Left lung (tissue), 10 donors: ENCODE data around the gene SAMM50. TPM values are rescaled to one million over a fixed set of nuclear protein-coding genes. Genes with fewer than 3 reads are reported as not detected.
A peak's percentile ranks its signal among the peaks of the same experiment; 100 is the strongest.

ENCODE experiments used
- ATAC-seq: fragments of 200-7000 bp; cut with Tn5 transposase; one replicate; pipeline ENCODE4 v1.9.1; 2020; ENCODE audit warnings: moderate library complexity
- DNase-seq, 4 donors: peaks; one replicate each; pipeline ENCODE4 v3.0.0-alpha.2; 2013 to 2020
- H3K27ac ChIP-seq, 2 donors: fragments of 200-600 bp; sonication (generic) in 1 of 2; one replicate each; pipeline versions ENCODE4 v1.5.0 to v1.8.0; 2020 to 2021
- H3K27me3 ChIP-seq, 2 donors: fragments of 200-600 bp; sonication (generic) in 1 of 2; one replicate each; pipeline versions ENCODE4 v1.5.0 to v1.8.0; 2020 to 2021
- H3K36me3 ChIP-seq, 2 donors: fragments of 200-600 bp; sonication (generic) in 1 of 2; one replicate each; pipeline versions ENCODE4 v1.5.0 to v1.8.0; 2020 to 2021
- H3K4me1 ChIP-seq, 2 donors: fragments of 200-600 bp; one replicate each; pipeline ENCODE4 v1.8.0; 2021
- H3K4me3 ChIP-seq, 2 donors: fragments of 200-600 bp; sonication (generic) in 1 of 2; one replicate each; pipeline versions ENCODE4 v1.5.0 to v1.8.0; 2020 to 2021; ENCODE audit warnings: mild to moderate bottlenecking in 1 of 2
- H3K9me3 ChIP-seq, 2 donors: fragments of 200-600 bp; sonication (generic) in 1 of 2; one replicate each; pipeline versions ENCODE4 v1.5.0 to v1.8.0; 2020 to 2021
- intact Hi-C, 2 donors: fragments of 100-400 bp; cut with DNase I; formaldehyde crosslinking; loops; one replicate each; pipeline versions ENCODE4 v1.11.2 to v1.14.2; 2022
- polyA plus RNA-seq, 6 donors: library from polyadenylated mRNA; unstranded; fragments of 120-200 nt; gene quantifications; one replicate each; pipeline ENCODE4 v1.2.1, GENCODE V29; 2013; ENCODE audit not compliant: insufficient read length in 6 of 6
- total RNA-seq, 2 donors: library from RNA; stranded (reverse); fragmentation: NEBNext Ultra II Directional; extraction: Animal tissue kit (Norgen Biotek cat#: 25700); gene quantifications; one replicate each; pipeline ENCODE4 v1.2.1, GENCODE V29; 2021
- TF ChIP-seq, protein P1 (sequence below), 2 donors: fragments of 200-600 bp; sonication (generic) in 1 of 2; IDR thresholded peaks; one replicate each; pipeline versions ENCODE4 v1.5.0 to v1.8.0; 2021; ENCODE audit warnings: antibody characterized with exemption in 2 of 2
- donor health status: DM: no; HTN: yes; CAD: no.
- donor health status: DM: no; HTN: no; CAD: no.

The SAMM50 gene
- total and polyA plus RNA-seq, 8 donors: 23.3 to 66.6 (median 62.3) TPM

DNA sequence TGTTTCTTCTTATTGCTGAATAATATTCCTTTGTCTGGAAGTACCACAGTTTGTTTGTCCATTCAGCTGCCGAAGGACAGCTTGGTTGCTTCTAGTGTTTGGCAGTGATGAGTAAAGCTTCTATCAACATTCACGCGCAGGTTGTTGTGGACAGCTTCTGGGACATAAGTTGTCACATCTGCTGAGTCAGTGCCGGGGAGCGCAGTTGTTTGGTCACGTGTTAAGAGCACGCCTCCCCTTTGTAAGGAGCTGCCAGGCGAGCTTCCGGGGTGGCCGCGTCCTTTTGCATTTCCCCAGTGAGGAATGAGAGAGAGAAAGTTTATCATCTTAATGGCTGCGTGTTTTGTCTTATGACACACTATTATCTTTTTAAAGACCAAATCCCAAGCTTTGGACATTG lies 30.3 kb downstream of the SAMM50 start:
- TF ChIP-seq, protein P1, sequence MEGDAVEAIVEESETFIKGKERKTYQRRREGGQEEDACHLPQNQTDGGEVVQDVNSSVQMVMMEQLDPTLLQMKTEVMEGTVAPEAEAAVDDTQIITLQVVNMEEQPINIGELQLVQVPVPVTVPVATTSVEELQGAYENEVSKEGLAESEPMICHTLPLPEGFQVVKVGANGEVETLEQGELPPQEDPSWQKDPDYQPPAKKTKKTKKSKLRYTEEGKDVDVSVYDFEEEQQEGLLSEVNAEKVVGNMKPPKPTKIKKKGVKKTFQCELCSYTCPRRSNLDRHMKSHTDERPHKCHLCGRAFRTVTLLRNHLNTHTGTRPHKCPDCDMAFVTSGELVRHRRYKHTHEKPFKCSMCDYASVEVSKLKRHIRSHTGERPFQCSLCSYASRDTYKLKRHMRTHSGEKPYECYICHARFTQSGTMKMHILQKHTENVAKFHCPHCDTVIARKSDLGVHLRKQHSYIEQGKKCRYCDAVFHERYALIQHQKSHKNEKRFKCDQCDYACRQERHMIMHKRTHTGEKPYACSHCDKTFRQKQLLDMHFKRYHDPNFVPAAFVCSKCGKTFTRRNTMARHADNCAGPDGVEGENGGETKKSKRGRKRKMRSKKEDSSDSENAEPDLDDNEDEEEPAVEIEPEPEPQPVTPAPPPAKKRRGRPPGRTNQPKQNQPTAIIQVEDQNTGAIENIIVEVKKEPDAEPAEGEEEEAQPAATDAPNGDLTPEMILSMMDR (IDR thresholded peaks at IDR 0.05): no peak
- DNase-seq (no peak), ATAC-seq (no peak)
- H3K9me3 ChIP-seq: no peaks in the 10 kb centered on the region
- no peak overlapping the region for H3K4me3 ChIP-seq
- intact Hi-C loops: no loop called here
- H3K27ac ChIP-seq: no peak overlapping the region
- H3K36me3 ChIP-seq: peaks cover 0 to 91% of the 10 kb centered on the region in 2 donors
- no peaks in the 10 kb centered on the region for H3K4me1 ChIP-seq
- H3K27me3 ChIP-seq: no peaks in the 10 kb centered on the region

DNA sequence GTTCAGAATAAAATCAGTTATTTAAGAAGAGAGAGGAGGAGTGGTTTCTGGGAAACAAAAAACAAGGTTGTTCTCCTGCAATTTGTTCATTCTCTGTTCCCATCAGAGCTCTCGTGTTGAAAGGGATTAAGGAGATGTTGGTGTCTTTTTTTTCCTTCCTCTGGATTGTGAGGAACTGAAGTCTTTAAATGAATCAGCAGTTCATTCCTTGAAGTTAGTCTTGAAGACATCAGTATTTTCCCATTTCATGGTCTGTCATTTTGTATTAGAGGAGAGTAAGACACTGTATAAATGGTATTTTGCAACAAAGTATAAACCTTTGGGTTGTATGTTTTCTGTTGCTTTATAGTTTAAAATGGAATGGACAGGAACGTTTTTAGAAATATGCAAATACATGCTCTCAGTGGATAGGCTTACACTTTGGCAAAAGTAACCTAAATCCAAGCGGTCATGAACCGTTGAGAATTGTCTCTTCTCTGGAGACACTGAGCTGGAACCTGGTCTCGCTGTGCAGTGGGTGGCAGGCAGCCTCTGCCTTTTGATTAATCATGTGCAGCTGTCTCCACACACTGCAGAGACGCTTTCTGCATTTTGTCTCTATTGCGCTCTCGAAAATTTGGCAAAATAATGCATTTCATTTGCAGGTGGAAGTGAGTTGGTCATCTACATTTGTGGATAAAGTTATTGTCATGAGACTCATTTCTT lies 33.0 kb downstream of the SAMM50 start:
- intact Hi-C loops: no loop called here
- Histone ChIP-seq H3K9me3 (no peaks in the 10 kb centered on the region), H3K36me3 (peaks cover 0 to 94% of the 10 kb centered on the region in 2 donors), H3K4me1 (peaks cover 0 to under 1% of the 10 kb centered on the region in 2 donors), H3K4me3 (no peak overlapping the region), H3K27me3 (no peaks in the 10 kb centered on the region), H3K27ac (no peak overlapping the region)
- ATAC-seq (no peak), DNase-seq (no peak)
- TF ChIP-seq, protein P1 (IDR thresholded peaks at IDR 0.05): no peak

DNA sequence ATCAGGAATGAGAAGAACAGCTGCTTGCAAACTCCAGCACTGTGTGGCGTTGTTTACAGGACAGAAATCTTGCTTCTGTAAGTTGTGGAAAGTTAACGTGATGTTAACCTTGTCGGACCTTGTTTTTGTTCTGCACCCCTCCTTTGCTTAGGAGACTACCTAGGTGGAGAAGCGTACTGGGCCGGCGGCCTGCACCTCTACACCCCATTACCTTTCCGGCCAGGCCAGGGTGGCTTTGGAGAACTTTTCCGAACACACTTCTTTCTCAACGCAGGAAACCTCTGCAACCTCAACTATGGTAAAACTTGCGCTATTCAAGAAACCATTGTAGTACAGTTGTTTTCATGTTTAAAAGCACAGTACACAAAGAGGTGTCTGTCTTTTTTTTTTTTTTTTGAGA lies 33.7 kb downstream of the SAMM50 start:
- no peaks in the 10 kb centered on the region for H3K27me3 ChIP-seq
- ATAC-seq: no peak
- TF ChIP-seq, protein P1 (IDR thresholded peaks at IDR 0.05): no peak
- H3K9me3 ChIP-seq: no peaks in the 10 kb centered on the region
- H3K4me1 ChIP-seq: peaks cover 0 to 3% of the 10 kb centered on the region in 2 donors
- intact Hi-C loops: no loop called here
- H3K36me3 ChIP-seq: peaks cover 0 to 90% of the 10 kb centered on the region in 2 donors
- H3K27ac ChIP-seq: no peak overlapping the region
- H3K4me3 ChIP-seq: no peak overlapping the region
- no peak for DNase-seq

DNA sequence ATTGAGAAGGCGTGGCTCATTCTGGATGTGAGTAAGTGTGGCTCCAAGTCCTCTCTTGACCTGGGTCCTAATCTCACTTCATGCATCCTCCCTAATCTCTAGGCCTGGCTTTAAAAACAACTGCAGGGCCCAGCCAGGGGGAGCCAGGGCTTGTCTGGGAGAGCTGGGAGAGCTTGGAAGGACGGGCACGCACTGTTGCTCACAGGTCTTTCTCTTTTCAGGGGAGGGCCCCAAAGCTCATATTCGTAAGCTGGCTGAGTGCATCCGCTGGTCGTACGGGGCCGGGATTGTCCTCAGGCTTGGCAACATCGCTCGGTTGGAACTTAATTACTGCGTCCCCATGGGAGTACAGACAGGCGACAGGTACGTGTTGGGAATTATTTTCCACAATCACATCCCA lies 34.8 kb downstream of the SAMM50 start:
- H3K4me3 ChIP-seq: no peak overlapping the region
- no peaks in the 10 kb centered on the region for H3K9me3 ChIP-seq
- TF ChIP-seq, protein P1 (IDR thresholded peaks at IDR 0.05): no peak
- no peak for ATAC-seq
- peak in 1 of 4 donors; percentile 57 for DNase-seq
- H3K27ac ChIP-seq: no peak overlapping the region
- peaks cover 0 to 3% of the 10 kb centered on the region in 2 donors for H3K4me1 ChIP-seq
- H3K27me3 ChIP-seq: no peaks in the 10 kb centered on the region
- intact Hi-C loops: loop anchor here in 1 of 2 donors (5.0 to 10.0 kb wide), 2 partner anchors 92 to 635 kb away; no protein-coding TSS in a partner anchor
- peaks cover 0 to 89% of the 10 kb centered on the region in 2 donors for H3K36me3 ChIP-seq

DNA sequence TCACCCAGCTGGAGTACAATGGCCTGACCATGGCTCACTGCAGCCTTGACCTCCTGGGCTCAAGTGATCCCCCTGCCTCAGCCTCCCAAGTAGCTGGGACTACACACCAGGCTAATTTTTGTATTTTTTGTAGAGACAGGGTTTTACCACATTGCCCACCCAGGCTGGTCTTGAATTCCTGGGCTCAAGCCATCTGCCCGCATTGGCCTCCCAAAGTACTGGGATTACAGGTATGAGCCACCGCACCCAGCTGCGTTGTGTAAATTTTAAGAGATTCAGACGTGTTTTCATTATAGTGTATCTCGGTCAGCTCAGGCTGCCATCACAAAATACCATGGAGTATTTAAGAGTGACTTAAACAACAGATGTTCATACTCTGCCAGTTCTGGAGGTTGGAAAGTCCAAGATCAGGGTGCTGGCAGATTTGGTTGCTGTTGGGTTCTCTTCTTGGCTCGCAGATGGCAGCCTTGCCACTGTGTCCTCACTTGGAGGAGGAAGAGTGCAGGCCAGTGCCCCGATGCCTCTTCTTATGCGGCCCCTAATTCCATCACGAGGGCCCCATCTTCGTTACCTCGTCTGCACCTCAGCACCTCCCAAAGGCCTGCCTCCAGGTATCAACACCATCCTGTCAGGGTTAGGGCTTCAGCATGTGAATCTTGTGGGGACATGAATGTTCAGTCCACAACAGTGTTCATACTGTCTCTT lies 36.2 kb downstream of the SAMM50 start:
- Histone ChIP-seq H3K36me3 (peaks cover 0 to 81% of the 10 kb centered on the region in 2 donors), H3K27me3 (no peaks in the 10 kb centered on the region), H3K4me3 (no peak overlapping the region), H3K4me1 (peaks cover 0 to 13% of the 10 kb centered on the region in 2 donors), H3K27ac (no peak overlapping the region), H3K9me3 (no peaks in the 10 kb centered on the region)
- DNase-seq: no peak
- ATAC-seq: no peak
- intact Hi-C loops: loop anchor here in 1 of 2 donors (5.0 to 10.0 kb wide), 2 partner anchors 91 to 633 kb away; no protein-coding TSS in a partner anchor
- TF ChIP-seq, protein P1 (IDR thresholded peaks at IDR 0.05): no peak
